IPS-20b (cell line): ENCODE results near the gene ESPN.

Experiments used
- H3K27ac ChIP-seq: one replicate; pipeline ENCODE4 v1.5.1; 2013; ENCODE audit warnings: low read length
- H3K27me3 ChIP-seq: 2 replicates; pipeline ENCODE4 v1.6.1; 2013; ENCODE audit warnings: mild to moderate bottlenecking, low read length, inconsistent platforms; ENCODE audit not compliant: insufficient read depth
- H3K36me3 ChIP-seq: 2 replicates; pipeline ENCODE4 v1.6.1; 2013; ENCODE audit warnings: low read depth, mild to moderate bottlenecking, inconsistent platforms, low read length, moderate library complexity; ENCODE audit not compliant: insufficient read depth
- H3K4me1 ChIP-seq: 2 replicates; pipeline ENCODE4 v1.6.1; 2013; ENCODE audit warnings: mild to moderate bottlenecking, control low read depth, inconsistent platforms, low read length, moderate library complexity; ENCODE audit not compliant: insufficient read depth
- H3K4me3 ChIP-seq: 2 replicates; pipeline ENCODE4 v1.5.1; 2013; ENCODE audit warnings: mild to moderate bottlenecking, low read length, inconsistent platforms
- H3K9ac ChIP-seq: 2 replicates; pipeline ENCODE4 v1.6.1; 2013; ENCODE audit warnings: low read depth, mild to moderate bottlenecking, inconsistent platforms, low read length, moderate library complexity
- H3K9me3 ChIP-seq: 2 replicates; pipeline ENCODE4 v1.6.1; 2013; ENCODE audit warnings: mild to moderate bottlenecking, low read depth, low read length, inconsistent platforms; ENCODE audit not compliant: insufficient read depth

Gene ESPN

DNA sequence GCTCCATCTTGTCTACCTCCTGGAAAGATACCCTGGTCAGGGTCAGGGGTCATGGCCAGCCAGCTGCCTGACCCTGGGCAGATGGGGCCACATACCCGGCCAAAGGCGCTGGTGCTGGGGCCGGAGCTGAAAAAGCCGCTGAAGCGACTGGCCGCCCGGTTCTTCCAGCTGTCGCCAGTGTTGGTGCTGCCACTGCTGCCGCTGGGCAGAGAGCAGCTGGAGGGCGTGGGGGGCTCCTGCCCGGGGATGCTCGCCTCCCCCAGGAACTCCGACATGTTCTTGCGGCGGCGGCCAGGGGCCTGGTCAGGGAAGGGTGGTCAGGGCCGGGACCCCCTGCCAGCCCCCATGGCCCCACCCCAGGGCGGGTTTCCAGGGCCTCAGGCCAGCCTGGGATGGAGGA, 48.6 kb downstream of the ESPN start:
- H3K4me3 ChIP-seq: no peak overlapping the region
- no peaks in the 10 kb centered on the region for H3K27me3 ChIP-seq
- H3K9me3 ChIP-seq: no peaks in the 10 kb centered on the region
- peaks cover 2% of the 10 kb centered on the region; the same call in 1 of the 2 replicates for H3K4me1 ChIP-seq
- no peak overlapping the region for H3K27ac ChIP-seq
- H3K36me3 ChIP-seq: peaks cover 24% of the 10 kb centered on the region
- H3K9ac ChIP-seq: no peak overlapping the region

DNA sequence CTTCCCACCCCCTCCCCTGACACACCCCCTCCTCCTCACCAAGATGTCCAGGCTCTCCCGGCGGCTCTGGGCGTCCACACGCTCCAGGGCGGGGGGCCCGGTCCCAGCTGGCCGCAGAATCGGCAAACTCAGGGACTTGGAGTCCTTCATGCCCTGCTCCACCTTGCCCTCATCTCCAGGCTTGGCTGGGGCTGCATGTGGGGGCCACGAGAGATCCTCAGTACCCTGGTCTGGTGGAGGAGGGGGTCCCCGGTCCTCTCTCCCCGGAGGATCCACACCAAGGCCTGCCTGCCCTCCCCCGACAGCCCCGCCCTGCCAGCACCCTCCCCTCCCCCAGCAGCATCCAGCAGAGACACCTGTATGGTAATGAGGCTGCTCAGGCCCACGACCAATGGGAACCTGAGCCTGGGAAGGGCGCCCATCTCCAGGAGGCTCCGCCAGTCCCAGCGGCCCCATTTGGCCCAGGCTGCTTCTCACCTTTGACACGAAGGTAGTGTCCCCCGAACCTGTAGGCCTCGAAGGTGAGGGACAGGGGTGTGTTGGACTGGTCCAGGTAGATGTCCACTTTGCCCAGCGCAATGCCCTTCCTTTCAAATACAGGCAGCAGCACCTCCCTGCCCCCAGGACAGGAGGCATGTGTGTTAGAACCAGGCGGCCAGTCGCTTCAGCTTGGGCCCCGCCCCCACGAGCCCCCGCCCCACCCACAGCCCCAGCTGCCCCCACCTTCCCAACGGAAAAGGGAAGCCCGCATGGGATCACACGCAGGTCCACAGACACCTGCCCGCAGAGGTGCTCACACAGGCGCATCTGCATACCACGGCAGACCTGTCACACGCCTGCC, 49.6 kb downstream of the ESPN start:
- no peak overlapping the region for H3K9ac ChIP-seq
- no peak overlapping the region for H3K27ac ChIP-seq
- peaks cover 20% of the 10 kb centered on the region for H3K36me3 ChIP-seq
- peaks cover 2% of the 10 kb centered on the region; the same call in 1 of the 2 replicates for H3K4me1 ChIP-seq
- H3K27me3 ChIP-seq: no peaks in the 10 kb centered on the region
- H3K4me3 ChIP-seq: no peak overlapping the region
- no peaks in the 10 kb centered on the region for H3K9me3 ChIP-seq

DNA sequence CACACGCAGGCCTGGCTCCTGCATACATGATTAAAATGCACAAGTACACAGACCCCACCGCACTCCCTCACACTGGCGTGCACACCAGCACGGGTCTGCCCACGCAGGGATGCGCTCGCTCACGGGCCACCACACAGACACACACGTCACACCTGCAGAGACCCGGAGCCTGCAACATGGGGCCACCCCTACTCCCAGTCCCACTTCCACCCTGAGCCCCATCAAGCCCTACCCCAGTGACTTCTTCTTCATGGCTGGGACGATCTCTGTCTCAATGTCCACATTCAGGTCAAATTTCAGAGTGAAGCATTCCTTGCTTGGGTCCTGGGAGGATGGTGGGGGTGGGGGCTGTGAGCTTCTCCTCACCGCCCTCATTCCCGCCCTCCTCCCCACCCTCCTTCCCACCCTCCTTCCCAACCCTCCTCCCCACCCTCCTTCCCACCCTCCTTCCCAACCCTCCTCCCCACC, 50.3 kb downstream of the ESPN start:
- Histone ChIP-seq H3K4me1 (peaks cover 2% of the 10 kb centered on the region; the same call in 1 of the 2 replicates), H3K4me3 (no peak overlapping the region), H3K27ac (no peak overlapping the region), H3K9me3 (no peaks in the 10 kb centered on the region), H3K9ac (no peak overlapping the region), H3K36me3 (peaks cover 15% of the 10 kb centered on the region), H3K27me3 (no peaks in the 10 kb centered on the region)

DNA sequence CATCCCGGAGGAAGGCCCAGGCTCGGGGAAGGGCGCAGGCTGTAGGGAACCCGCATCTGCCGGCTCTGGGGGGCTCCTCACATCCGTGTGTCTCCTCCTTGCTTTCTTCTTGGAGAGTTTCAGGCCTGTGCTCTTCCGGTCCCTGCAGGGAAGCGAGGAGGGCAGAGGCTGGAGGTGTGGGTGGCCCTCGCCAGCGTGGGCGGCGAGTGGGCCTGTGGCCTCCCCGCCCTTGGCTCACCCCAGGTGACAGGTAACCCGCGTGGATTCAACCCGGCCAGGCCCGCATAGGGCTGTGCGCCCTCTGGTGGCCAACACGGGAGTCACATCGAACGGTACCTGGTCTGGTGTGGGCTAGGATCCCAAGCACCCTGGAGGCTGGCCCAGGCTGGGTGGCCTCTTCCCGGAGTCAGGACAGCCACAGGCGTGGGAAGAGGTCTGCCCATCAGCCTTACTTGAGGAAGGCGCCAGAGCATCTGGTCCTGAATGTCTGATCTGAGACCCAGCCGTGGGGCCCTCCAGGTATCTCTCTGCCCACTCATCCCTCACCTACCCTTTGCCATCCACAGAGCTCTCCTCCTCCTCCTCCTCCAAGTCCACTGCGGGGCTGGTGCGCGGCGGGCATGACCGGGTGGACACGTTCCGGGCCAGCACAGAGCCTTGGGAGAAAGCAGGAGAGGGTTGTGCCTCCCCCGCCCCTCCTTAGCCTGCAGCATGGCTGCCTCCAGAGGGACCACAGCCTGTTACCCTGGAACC, 51.0 kb downstream of the ESPN start:
- H3K9ac ChIP-seq: no peak overlapping the region
- H3K36me3 ChIP-seq: peaks cover 8% of the 10 kb centered on the region
- H3K4me3 ChIP-seq: no peak overlapping the region
- H3K4me1 ChIP-seq: peaks cover 2% of the 10 kb centered on the region; the same call in 1 of the 2 replicates
- H3K9me3 ChIP-seq: no peaks in the 10 kb centered on the region
- no peak overlapping the region for H3K27ac ChIP-seq
- H3K27me3 ChIP-seq: no peaks in the 10 kb centered on the region

DNA sequence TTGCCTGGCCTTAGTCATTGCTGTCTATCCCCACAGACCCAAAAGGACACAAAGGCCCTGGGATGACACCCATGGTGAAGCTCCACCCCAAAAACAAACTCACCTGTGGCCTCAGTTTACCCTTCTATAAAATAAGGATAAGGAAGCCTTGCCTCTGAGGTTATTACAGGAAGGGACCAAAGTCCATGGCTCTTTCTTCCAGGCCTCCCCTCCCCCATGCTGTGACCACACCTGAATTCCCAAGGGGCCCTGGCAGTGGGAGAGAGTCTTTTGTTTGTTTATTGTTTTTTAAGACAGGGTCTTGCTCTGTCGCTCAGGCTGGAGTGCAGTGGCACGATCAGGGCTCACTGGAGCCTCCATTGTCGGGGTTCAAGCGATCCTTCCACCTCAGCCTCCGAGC, 51.9 kb downstream of the ESPN start:
- H3K9me3 ChIP-seq: no peaks in the 10 kb centered on the region
- H3K27me3 ChIP-seq: no peaks in the 10 kb centered on the region
- peaks cover 7% of the 10 kb centered on the region for H3K36me3 ChIP-seq
- no peak overlapping the region for H3K4me3 ChIP-seq
- H3K4me1 ChIP-seq: peaks cover 2% of the 10 kb centered on the region; the same call in 1 of the 2 replicates
- H3K9ac ChIP-seq: no peak overlapping the region
- no peak overlapping the region for H3K27ac ChIP-seq

DNA sequence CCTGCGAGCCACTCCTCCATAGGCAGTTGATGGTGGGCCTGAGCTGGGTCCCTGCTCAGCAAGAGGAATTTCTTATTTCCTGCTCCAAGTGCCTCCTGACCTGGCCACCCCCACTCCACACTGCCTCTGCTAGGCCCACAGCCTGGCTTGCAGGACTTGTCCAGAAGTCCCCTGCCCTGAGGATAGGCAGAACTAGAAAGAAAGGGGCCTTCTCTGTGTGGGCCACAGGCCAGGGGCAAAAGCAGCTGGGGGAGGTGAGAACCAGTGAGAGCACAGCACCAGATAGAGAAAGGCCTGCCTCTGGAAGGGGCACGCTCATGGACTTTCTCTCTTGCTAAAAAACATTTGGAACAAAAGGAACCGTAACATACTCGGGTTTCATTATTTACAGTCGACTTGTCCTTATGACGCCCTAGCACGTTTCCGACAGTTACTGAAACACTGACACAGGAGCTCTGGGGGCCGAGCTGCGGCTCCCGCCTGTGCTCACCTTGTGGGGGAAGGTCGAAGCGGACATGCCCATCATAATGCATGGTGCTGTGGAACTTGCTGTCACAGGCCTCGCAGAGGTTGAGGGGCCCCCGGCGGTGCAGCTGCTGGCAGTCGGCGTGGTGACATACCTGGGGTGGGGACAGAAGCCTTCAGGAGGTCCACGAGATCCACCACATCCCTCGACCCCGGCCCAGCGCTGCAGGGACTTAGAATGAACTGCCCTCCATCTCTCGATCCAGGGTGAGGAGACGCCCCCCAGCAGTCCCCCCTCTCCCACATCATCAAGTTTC, 52.7 kb downstream of the ESPN start:
- Histone ChIP-seq H3K27ac (no peak overlapping the region), H3K36me3 (peaks cover 7% of the 10 kb centered on the region), H3K27me3 (no peaks in the 10 kb centered on the region), H3K4me3 (no peak overlapping the region), H3K9ac (no peak overlapping the region), H3K9me3 (no peaks in the 10 kb centered on the region), H3K4me1 (peaks cover 2% of the 10 kb centered on the region; the same call in 1 of the 2 replicates)

DNA sequence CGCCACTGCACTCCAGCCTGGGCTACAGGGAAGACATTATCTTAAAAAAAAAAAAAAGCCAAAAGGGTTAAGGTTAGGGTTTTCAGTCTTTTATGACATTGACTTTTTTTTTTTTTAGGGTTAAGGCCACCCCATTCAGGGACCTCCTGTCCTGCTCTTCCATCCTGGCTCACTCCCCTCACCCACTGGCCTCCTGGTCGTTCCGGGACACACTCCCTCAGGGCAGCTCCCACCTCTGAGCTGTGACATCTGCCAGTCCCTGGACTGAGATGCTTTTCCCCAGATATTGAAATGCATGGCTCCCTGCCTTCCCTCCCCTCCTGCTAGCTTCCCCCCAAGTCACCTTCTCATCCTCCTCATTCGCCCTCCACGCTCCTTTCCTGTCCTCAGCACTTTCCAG, 57.2 kb downstream of the ESPN start:
- Histone ChIP-seq H3K9ac (no peak overlapping the region), H3K4me3 (no peak overlapping the region), H3K27me3 (peaks cover 20% of the 10 kb centered on the region), H3K9me3 (no peaks in the 10 kb centered on the region), H3K4me1 (peaks cover 4% of the 10 kb centered on the region; the same call in 1 of the 2 replicates), H3K36me3 (no peaks in the 10 kb centered on the region), H3K27ac (no peak overlapping the region)

DNA sequence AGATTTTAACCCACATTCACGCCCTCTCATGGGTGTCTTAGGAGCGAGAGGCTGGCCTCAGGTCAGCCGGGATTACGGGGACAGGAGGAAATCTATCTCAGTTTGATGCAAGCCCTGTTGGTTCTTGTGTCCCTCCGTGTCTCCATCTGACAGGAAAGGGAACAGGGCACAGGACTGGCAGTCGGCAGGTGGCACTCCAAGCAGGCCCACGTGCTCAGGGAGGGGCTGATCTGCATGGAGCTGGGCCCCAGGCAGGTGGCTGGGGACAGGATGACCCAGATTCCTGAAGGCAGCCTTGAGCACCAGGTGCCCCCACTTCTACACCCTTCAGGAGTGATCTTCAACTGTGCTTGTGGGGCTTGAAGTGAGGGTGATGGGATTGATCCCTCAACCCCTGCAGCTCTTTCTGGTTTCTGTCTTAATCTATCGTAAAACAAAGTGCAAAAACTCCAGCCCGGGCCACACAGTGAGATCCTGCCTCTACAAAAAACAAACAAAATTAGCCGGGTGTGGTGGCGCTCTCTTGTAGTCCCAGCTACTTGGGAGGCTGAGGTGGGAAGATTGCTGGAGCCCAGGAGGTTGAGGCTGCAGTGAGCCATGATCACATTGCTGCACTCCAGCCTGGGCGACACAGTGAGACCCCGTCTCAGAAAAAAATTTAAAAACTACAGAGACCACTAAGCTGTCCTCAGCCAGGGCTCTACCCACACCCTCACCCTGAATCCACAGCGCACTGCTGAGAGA, 58.6 kb downstream of the ESPN start:
- Histone ChIP-seq H3K9me3 (no peaks in the 10 kb centered on the region), H3K9ac (no peak overlapping the region), H3K4me3 (no peak overlapping the region), H3K4me1 (peaks cover 4% of the 10 kb centered on the region; the same call in 1 of the 2 replicates), H3K27me3 (peaks cover 20% of the 10 kb centered on the region), H3K36me3 (no peaks in the 10 kb centered on the region), H3K27ac (no peak overlapping the region)

DNA sequence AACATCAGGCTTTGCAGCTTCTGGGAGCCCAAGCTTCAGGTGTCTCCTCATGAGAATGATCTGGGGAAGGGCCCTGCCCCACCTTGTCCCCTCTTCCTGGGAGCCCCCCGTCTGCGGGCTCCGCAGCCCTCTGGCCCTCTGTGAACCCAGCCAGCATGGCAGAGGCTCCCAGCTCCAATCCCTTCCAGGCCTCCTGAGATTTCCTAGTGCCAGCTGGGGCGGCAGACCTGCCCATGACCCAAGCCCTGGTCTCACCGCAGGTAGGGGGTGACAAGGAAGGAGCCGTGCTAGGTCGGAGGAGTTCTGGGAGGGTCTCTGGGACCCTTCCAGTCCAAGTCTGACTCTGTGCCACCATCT, 59.2 kb downstream of the ESPN start:
- Histone ChIP-seq H3K27me3 (peaks cover 20% of the 10 kb centered on the region), H3K27ac (no peak overlapping the region), H3K9me3 (no peaks in the 10 kb centered on the region), H3K36me3 (no peaks in the 10 kb centered on the region), H3K9ac (no peak overlapping the region), H3K4me1 (peaks cover 4% of the 10 kb centered on the region; the same call in 1 of the 2 replicates), H3K4me3 (no peak overlapping the region)

DNA sequence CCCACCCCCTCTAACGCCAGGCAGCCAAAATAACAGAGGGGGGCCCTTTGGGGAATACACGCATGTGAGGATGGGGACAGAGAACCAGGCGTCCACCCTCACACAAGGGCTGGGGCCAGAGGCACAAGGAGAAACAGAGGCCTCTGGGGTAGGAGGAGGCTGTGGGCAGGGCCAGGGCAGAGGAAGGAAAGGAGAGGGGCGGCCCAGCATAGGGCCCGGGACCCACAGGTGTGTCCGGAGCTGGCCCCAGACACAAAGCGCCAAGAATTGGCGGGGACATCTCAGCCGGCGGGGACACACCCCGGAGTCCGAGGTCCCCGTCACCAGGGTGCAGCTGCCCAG, 60.2 kb downstream of the ESPN start:
- peaks cover 20% of the 10 kb centered on the region for H3K27me3 ChIP-seq
- no peaks in the 10 kb centered on the region for H3K9me3 ChIP-seq
- peak overlapping the region; percentile 73; the same call in 1 of the 2 replicates for H3K9ac ChIP-seq
- peak overlapping the region; percentile 68 for H3K4me3 ChIP-seq
- H3K27ac ChIP-seq: no peak overlapping the region
- no peaks in the 10 kb centered on the region for H3K36me3 ChIP-seq
- H3K4me1 ChIP-seq: peaks cover 6% of the 10 kb centered on the region; the same call in 1 of the 2 replicates
